Left hindlimb (tissue), 1 donor: Measurements from ENCODE around the gene DPYD.

Experiments used
- DNase-seq: peaks from one replicate; pipeline ENCODE4 v3.0.0-alpha.2; 2018

DPYD gene

DNA sequence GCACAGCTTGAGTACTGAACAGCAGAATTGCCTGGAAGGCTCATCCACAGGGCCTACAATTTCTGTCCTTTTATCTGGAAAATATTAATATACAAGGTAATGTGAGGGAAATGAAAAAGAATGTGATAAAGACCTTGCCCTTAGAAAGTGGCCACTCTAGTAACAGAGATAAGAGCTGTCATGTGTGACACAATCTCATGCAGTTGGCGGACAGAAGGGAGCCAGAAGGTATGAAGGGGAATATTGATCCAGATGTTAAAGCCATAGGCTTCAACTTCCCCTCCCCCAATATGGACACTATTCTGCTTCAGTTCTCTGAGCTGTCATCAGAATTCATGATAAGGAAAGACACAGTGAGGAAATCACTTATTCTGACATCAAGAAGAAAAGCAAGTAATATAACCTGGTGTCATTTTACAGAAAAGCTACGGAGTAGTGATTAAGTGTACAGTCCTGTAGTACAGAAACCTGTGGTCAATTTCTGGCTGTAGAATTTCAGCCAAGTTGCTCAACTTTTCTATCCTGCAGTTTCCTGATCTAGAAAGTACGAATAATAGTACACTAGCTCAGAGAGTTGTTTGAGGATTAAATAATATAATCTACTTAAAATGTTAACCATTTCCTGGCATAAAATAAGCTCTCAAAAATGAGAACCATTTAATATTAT lies 572.1 kb downstream of the DPYD start:
- DNase-seq, result no peak

DNA sequence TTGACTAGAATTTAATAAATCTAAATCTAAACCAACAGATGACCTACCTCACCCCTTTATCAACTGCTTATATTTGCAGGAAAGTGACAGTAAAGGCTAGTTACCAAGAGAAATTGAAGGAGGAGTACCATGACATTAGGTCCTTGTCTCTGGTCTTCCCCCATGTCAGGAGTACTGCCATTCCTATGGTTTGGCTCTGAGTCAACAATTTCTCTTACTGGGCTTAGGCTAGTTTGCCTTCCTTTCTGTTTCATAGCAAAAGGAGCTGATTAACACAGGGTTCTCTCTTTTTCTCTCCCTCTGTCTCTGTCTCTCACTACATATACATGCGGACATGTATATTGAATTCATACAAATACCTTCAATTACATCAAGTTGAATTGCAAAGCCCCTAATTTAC lies 579.9 kb downstream of the DPYD start:
- no peak for DNase-seq

DNA sequence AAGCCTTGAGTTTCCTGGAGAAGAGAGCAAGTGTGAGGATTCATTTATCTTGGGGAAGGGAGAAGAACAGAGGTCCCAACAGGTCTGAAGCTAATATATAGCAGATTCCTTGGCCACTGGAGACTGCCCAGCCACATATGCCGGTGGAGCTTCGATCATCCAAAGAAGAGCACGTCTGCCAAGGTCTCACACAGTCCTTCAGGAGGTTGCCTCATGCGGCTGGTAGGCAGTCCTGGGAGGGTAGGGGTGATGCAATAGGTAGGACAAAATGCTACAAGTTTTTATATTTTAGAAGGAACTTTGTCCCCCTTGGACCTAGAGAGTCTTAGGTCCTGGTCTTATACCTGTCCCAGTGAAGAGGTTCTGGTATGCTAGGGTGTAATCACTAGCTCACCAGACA lies 582.5 kb downstream of the DPYD start:
- DNase-seq, result no peak

- DNase-seq, result no peak
These were observed 583.4 kb downstream of the DPYD start for GRCh38 chr1:97337250-97338030.

DNA sequence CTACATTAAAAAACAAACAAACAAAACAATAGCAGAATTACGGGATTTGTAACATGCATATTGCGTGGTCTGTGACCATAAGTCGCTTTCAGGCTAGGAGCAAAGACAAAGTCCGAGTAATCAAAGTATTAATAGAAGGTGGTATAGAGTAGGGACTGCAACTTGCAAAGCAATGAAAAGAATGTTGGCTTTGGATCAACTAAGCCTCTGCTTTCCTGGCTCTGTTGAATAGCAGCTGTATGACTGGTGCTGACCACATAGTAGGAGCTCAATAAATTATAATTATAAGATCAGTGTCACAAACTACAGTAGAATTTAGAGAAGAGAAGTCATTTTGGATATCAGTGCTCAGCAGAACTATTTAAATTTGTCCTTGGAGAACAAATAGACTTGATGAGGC lies 586.4 kb downstream of the DPYD start:
- DNase-seq, result no peak

GRCh38 chr1:97332716-97333115 lies 588.1 kb downstream of the DPYD start:
- DNase-seq, result no peak

DNA sequence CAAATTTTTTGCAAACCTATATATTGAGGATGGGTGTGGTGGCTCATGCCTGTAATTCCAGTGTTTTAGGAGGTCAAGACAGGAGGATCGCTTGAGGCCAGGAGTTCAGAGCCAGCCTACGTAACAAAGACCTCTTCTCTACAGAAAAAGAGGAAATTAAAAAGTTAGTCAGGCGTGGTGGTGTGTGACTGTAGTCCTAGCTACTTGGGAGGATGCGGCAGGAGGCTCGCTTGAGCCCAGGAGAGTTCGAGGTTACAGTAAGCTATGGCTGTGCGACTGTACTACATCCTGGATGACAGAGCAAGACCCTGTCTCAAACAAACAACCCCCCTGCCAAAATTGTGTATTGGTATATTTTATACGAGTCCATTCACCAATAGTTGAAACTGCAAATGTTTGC lies 589.7 kb downstream of the DPYD start:
- DNase-seq, result no peak

- DNase-seq, result no peak
These were observed 606.1 kb downstream of the DPYD start for GRCh38 chr1:97314685-97315084.

DNA sequence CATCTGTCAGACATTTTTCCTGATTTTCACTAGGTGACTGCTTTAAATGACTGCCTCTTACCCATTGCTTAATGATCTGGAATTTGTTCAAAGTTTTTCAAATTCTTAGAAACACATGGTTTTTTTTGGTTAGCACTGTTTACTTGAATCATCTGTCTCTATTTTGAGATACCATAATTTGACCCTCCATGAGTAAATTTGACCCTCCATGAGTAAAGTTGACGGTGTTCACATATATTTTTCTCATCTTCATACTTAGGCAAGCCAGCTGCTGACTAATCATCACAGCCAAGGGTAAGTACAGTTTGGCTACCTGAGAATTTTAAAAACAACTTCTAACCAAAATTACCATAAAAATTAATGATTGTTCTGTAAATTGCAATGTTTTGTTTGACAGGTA lies 612.7 kb downstream of the DPYD start:
- DNase-seq, result no peak

GRCh38 chr1:97307568-97307967 lies 613.3 kb downstream of the DPYD start:
- no peak for DNase-seq

GRCh38 chr1:97307151-97307550 lies 613.7 kb downstream of the DPYD start:
- DNase-seq, result no peak

- DNase-seq, result no peak
These were observed 614.3 kb downstream of the DPYD start for GRCh38 chr1:97306504-97306903.

DNA sequence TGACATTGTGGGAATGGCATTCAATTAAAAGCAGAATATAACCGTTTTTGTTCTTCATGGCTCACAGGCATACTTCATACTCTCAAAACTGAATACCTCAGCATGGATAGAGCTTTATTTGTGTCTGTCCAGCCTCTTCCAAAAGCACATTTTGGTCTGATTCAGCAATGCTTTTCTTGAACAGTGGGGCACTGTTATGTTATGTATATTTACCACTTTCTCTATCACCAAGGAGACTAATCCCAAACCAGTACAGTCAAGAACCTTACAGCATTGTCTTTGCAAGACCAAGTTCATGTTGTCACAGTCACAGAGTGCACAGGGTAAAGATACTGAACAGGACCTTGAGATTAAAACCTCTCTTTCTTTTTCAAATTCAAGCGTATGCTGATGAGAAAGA lies 616.5 kb downstream of the DPYD start:
- no peak for DNase-seq

DNA sequence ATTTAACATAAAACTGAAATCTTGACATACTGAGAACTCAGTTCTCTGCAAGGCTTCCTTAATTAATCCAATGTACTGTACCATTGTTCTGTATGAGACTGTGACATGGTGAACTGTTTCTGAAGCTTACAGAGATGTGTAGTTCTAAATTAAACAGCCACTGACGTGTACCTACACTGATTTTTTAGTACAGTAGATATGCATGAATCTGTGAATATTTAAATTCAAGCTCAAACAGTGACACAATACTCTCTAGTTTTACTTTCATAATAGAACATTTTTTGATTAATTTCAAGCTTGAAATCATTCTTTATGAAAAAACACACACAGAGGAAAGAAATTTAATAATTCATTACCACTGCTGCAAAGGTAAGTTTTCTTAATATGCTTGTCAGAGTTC lies 621.9 kb downstream of the DPYD start:
- no peak for DNase-seq

GRCh38 chr1:97297611-97298010 lies 623.2 kb downstream of the DPYD start:
- no peak for DNase-seq

DNA sequence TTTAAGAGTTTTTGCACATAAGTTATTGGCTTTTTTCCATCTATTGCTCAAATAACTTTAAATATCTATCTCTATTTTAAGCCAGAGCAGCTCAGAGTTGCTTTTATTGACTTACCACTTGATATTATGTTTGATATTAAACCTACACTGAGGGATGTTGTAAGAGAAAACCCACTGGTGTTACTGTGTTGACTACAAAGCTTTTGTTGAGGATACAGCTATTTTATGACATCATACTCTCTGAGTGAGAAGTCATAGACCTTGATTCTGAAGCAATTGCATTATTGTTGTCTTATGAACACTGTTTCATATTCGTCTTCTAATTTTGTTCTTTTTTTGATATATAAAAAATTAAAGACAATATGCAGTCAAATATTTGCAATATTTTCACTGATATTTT lies 638.9 kb downstream of the DPYD start:
- DNase-seq, result no peak

GRCh38 chr1:97277891-97278654 lies 642.8 kb downstream of the DPYD start:
- no peak for DNase-seq

DNA sequence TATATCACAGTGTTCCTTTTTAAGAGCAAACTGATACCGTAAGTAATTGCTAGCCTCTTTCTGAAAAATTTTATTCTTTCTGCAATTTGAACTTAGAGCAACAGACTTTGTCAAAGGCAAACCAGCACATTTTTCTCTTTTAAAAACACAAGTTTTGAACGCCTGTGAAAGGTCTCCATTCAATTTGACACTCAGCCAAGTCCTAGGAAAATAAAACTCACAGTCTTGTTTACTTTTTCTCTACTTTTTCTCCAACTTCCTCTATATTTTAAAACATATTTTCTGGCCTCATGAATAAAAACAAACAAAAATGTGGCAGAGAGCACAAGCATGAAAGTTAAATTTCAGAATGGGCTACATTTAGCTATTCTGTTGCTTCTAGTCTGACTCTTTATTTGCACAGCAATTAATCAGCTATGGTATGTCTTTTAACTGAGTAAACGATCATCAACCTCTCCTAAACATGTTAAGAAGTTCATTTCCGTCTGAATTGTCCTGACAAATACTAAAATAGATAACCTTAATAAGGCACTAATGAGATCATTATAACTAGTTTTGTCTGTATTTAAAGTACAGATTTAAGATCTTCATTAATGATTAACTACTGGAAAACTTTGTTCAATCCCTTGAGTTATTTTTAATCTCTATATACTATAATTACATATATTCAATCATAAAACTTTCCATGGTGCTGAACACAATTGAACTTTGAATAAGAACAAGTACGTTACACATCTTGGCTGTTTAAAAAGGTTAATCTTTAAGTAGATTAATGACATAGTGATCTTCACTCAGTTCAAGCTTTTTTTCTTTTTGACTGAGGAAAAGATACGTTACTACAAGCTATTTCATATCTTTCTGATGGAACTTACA lies 648.7 kb downstream of the DPYD start:
- no peak for DNase-seq

DNA sequence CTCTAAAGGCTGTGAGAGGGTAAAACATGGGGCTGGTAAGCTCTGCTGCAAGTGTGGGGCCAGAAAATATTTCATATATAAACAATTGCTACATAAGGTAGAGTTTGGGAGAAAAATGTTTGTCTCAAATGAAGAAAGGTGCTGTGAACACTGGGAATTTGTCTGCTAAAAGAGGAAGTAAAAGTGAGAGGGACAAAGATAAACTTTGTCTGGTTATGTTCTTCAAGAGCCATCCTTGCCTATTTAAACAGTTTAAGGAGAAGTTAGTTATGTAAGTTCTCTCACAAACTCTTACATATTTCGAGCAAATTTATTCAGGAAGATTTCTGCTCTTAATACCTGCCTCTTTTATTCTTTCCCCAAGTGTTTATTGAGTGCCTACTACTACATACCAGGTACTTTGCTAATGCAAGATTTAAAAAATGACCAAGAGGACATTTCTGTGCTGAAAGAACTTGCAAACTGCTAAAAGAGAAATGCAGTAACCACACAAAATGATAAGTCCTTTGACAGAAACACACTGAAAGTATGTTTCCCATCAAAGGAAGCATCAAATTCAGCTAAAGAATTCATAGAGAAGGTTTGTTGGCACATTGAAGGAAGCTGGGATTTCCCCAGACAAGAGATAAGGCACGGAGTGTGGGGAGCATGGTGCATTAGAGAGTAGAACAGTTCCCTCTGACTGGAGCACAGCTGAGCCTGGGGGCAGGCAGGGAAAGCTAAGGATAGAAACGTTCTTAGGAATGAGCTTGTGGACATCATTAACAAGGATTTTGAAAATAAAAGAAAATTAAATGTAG lies 650.1 kb downstream of the DPYD start:
- no peak for DNase-seq

DNA sequence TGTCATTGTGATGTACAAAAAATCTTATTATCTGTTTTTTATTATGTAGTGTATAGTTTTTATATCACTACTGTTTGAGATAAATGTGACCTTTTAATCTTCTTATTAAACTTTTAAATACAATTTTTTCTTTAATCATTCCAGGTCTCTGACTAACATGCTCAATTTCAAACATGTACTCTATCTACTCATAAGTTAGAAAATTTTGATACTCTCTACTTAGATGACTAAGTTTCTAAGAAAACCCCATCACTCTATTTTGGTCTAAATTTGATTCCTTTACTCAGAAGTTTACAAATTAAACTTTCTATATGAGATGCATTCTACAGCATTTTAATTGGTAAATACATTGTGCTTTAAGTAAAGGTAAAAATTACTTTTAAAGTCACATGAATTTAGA lies 655.2 kb downstream of the DPYD start:
- no peak for DNase-seq

- DNase-seq, result no peak
These were observed 658.0 kb downstream of the DPYD start for GRCh38 chr1:97262842-97263241.

GRCh38 chr1:97258597-97258996 lies 662.2 kb downstream of the DPYD start:
- no peak for DNase-seq
